ENCODE data around the gene ARHGAP23. TPM values are rescaled to one million over a fixed set of nuclear protein-coding genes. Genes with fewer than 3 reads are reported as not detected.

ARHGAP23 gene
- 0.60 TPM for total RNA-seq (2013)
- polyA plus RNA-seq (under 1 TPM; 0.03 to 0.21 (median 0.09) TPM), polyA minus RNA-seq (0.32 and 1.1 TPM in 2 replicates), total RNA-seq (0.34 to 2.9 (median 0.67) reads per million in 11 experiments)

GRCh38 chr17:38428112-38428642, at the start of gene ARHGAP23:
TSS of gene ARHGAP23 (plus strand) at chr17:38428464. CDS start at chr17:38428486, 22 bp downstream.
- Histone ChIP-seq H3K27ac (ENCODE audit: low read depth in 1 of 2, low read length in 2 of 2) (no peak within 1 kb of the TSS), H3K9ac (ENCODE audit: insufficient read depth, low read length, poor library complexity, severe bottlenecking) (peak within 1 kb of the TSS; percentile 76), H3K36me3 (replicated peaks in 1 of 2; ENCODE audit: control insufficient read depth in 1 of 2, insufficient read depth in 2 of 2, low read length in 2 of 2) (no peaks in the 10 kb centered on the region), H3K27me3 (ENCODE audit: control insufficient read depth in 2 of 2, insufficient read depth in 2 of 2, low read length in 2 of 2) (peaks cover 0 to 9% of the 10 kb centered on the region in 2 donors), H2AFZ (ENCODE audit: insufficient read depth, low read depth, low read length, poor library complexity, severe bottlenecking) (peak within 1 kb of the TSS; percentile 83), H3K4me2 (replicated peaks; ENCODE audit: extremely low read depth, low read length, poor library complexity, severe bottlenecking) (peak within 1 kb of the TSS; percentile 96), H4K20me1 (ENCODE audit: insufficient read depth, low read length) (no peaks in the 10 kb centered on the region), H3K4me3 (replicated peaks in 1 of 3; ENCODE audit: low read depth in 2 of 3, low read length in 3 of 3) (peak within 1 kb of the TSS; percentile 50 to 88 (median 87)), H3K4me1 (ENCODE audit: control insufficient read depth in 1 of 2, insufficient read depth in 2 of 2, low read length in 2 of 2) (peaks cover 26 to 37% of the 10 kb centered on the region in 2 donors), H3K9me3 (replicated peaks in 1 of 2; ENCODE audit: control insufficient read depth in 1 of 2, insufficient read depth in 1 of 2, low read length in 2 of 2) (no peaks in the 10 kb centered on the region), H3K79me2 (ENCODE audit: insufficient read depth, low read length) (no peaks in the 10 kb centered on the region)
- Mint-ChIP-seq H3K9me3 (peaks cover 0 to 1% (median 0%) of the 10 kb centered on the region in 7 donors), H3K27me3 (ENCODE audit: low read depth in 3 of 3) (peaks cover 10 to 29% (median 23%) of the 10 kb centered on the region in 3 donors), H3K36me3 (no peaks in the 10 kb centered on the region), H3K4me3 (peak within 1 kb of the TSS; percentile 76 to 86), H3K27ac (peak within 1 kb of the TSS in 3 of 7 donors; percentile 2 to 68 (median 68)), H3K4me1 (peaks cover 47% of the 10 kb centered on the region)
- intact Hi-C loops (cut with micrococcal nuclease), result loop anchor here (5.0 to 10.0 kb wide), 2 partner anchors 54 to 57 kb away; no protein-coding TSS in a partner anchor
- under 1% methylated on average over 30 of the region's 46 CpGs for WGBS (ENCODE audit: insufficient coverage)
- TF ChIP-seq CTCF (IDR thresholded peaks at IDR 0.05), result no peak
- no peak for DNase-seq

GRCh38 chr17:38379448-38379847, 48.8 kb upstream of the ARHGAP23 start:
- Mint-ChIP-seq H3K27me3 (ENCODE audit: low read depth in 3 of 3) (peaks cover 0 to 3% (median 0%) of the 10 kb centered on the region in 3 donors), H3K9me3 (no peaks in the 10 kb centered on the region), H3K4me3 (no peak overlapping the region), H3K4me1 (peaks cover 3% of the 10 kb centered on the region), H3K27ac (peak overlapping the region in 1 of 7 donors; percentile 78), H3K36me3 (peaks cover 38 to 39% of the 10 kb centered on the region in 2 donors)
- Histone ChIP-seq H4K20me1 (ENCODE audit: insufficient read depth, low read length) (no peaks in the 10 kb centered on the region), H3K27me3 (ENCODE audit: control insufficient read depth in 2 of 2, insufficient read depth in 2 of 2, low read length in 2 of 2) (no peaks in the 10 kb centered on the region), H3K9ac (ENCODE audit: insufficient read depth, low read length, poor library complexity, severe bottlenecking) (no peak overlapping the region), H3K4me1 (ENCODE audit: control insufficient read depth in 1 of 2, insufficient read depth in 2 of 2, low read length in 2 of 2) (no peaks in the 10 kb centered on the region), H3K36me3 (replicated peaks in 1 of 2; ENCODE audit: control insufficient read depth in 1 of 2, insufficient read depth in 2 of 2, low read length in 2 of 2) (peaks cover 21 to 64% of the 10 kb centered on the region in 2 donors), H3K79me2 (ENCODE audit: insufficient read depth, low read length) (no peaks in the 10 kb centered on the region), H3K27ac (ENCODE audit: low read depth in 1 of 2, low read length in 2 of 2) (no peak overlapping the region), H2AFZ (ENCODE audit: insufficient read depth, low read depth, low read length, poor library complexity, severe bottlenecking) (no peak overlapping the region), H3K4me3 (replicated peaks in 1 of 3; ENCODE audit: low read depth in 2 of 3, low read length in 3 of 3) (no peak overlapping the region), H3K4me2 (replicated peaks; ENCODE audit: extremely low read depth, low read length, poor library complexity, severe bottlenecking) (no peak overlapping the region), H3K9me3 (replicated peaks in 1 of 2; ENCODE audit: control insufficient read depth in 1 of 2, insufficient read depth in 1 of 2, low read length in 2 of 2) (no peaks in the 10 kb centered on the region)
- intact Hi-C loops (cut with micrococcal nuclease), result no loop called here
- no peak for DNase-seq
- 80% methylated on average over 1 of the region's 1 CpG for WGBS (ENCODE audit: insufficient coverage)
- TF ChIP-seq CTCF (IDR thresholded peaks at IDR 0.05), result no peak
